Suprapubic skin (tissue), 4 donors: ENCODE results near the gene CALR3. TPM values are rescaled to one million over a fixed set of nuclear protein-coding genes. Genes with fewer than 3 reads are reported as not detected.

Source experiments
- DNase-seq, 2 donors: peaks; one replicate each; pipeline ENCODE4 v3.0.0-alpha.2; 2019; ENCODE audit warnings: low spot score in 2 of 2
- H3K27ac ChIP-seq: fragments of 200-600 bp; sonication (generic); one replicate; pipeline ENCODE4 v1.5.1; 2019
- H3K27me3 ChIP-seq: fragments of 200-600 bp; sonication (generic); one replicate; pipeline ENCODE4 v1.5.1; 2019
- H3K36me3 ChIP-seq: fragments of 200-600 bp; sonication (generic); one replicate; pipeline ENCODE4 v1.5.1; 2019
- H3K4me1 ChIP-seq: fragments of 200-600 bp; sonication (generic); one replicate; pipeline ENCODE4 v1.5.1; 2019
- H3K4me3 ChIP-seq: fragments of 200-600 bp; sonication (generic); one replicate; pipeline ENCODE4 v1.5.1; 2019; ENCODE audit warnings: mild to moderate bottlenecking
- H3K9me3 ChIP-seq: fragments of 200-600 bp; sonication (generic); one replicate; pipeline ENCODE4 v1.5.1; 2019
- CTCF ChIP-seq, 2 donors: fragments of 200-600 bp in 1 of 2; fragments of 450-650 bp in 1 of 2; sonication (generic) in 1 of 2; IDR thresholded peaks; one replicate each; pipeline ENCODE4 v1.5.1; 2016 to 2019; ENCODE audit warnings: antibody characterized with exemption in 2 of 2, mild to moderate bottlenecking in 1 of 2, moderate library complexity in 1 of 2
- EP300 ChIP-seq: sonication (generic); formaldehyde crosslinking; IDR thresholded peaks from one replicate; pipeline ENCODE4 v1.6.1; 2017; ENCODE audit warnings: antibody characterized with exemption
- POLR2A ChIP-seq, 2 donors: fragments of 450-650 bp; IDR thresholded peaks; one replicate each; pipeline ENCODE4 v1.6.1; 2017; ENCODE audit warnings: antibody characterized with exemption in 2 of 2, mild to moderate bottlenecking in 2 of 2, moderate library complexity in 2 of 2
- POLR2AphosphoS5 ChIP-seq, 3 donors: sonication (generic); formaldehyde crosslinking; IDR thresholded peaks; one replicate each; pipeline ENCODE4 v1.6.1; 2017; ENCODE audit warnings: antibody characterized with exemption in 3 of 3
- WGBS: methylation state at CpG from one replicate; pipeline ENCODE4 v1.1.5; 2018; 5-methylcytosine and 5-hydroxymethylcytosine counted together
- total RNA-seq, 4 donors: library from RNA; depleted of rRNA; stranded (reverse); fragments of >200 nt; gene quantifications; one replicate each; pipeline ENCODE4 v1.1.0, GENCODE V29; 2016

Gene CALR3
- total RNA-seq, 4 donors from 2014 or later: not detected

- Histone ChIP-seq H3K27me3 (no peaks in the 10 kb centered on the region), H3K4me1 (peaks cover 49% of the 10 kb centered on the region), H3K4me3 (peak overlapping the region; percentile 90), H3K9me3 (no peaks in the 10 kb centered on the region), H3K27ac (peak overlapping the region; percentile 91), H3K36me3 (peaks cover 16% of the 10 kb centered on the region)
- WGBS: 0% methylated on average over 22 of the region's 29 CpGs
- DNase-seq: no peak
- TF ChIP-seq POLR2A (IDR thresholded peaks at IDR 0.05) (no peak), EP300 (no peak), POLR2AphosphoS5 (IDR thresholded peaks at IDR 0.05) (no peak), CTCF (IDR thresholded peaks at IDR 0.05) (no peak)
Observed at GRCh38 chr19:16541526-16542044, 45.6 kb upstream of the CALR3 start.

DNA sequence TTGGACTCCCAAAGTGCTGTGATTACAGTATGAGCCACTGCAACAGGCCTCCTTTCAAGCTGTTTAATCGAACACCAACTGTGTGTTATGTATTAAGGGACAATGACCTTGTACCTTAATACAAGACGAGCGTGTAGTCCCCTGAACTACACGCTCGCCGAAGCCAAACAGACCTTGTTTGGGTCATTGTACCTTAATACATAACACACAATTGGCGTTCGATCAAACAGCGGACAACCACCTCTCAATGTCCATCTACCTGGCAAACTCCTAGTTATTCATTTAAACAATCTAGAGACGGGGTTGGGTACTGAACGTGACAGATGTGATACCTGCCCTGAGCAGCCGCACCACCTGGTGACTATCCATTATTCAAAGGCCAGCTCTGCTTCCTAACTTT lies 45.0 kb upstream of the CALR3 start:
- Histone ChIP-seq H3K36me3 (peaks cover 21% of the 10 kb centered on the region), H3K27me3 (no peaks in the 10 kb centered on the region), H3K9me3 (no peaks in the 10 kb centered on the region), H3K4me1 (peaks cover 49% of the 10 kb centered on the region), H3K27ac (no peak overlapping the region), H3K4me3 (peak overlapping the region; percentile 90)
- WGBS: 86% methylated on average over 12 of the region's 12 CpGs
- DNase-seq: no peak
- TF ChIP-seq POLR2AphosphoS5 (IDR thresholded peaks at IDR 0.05) (no peak), POLR2A (IDR thresholded peaks at IDR 0.05) (no peak), EP300 (no peak), CTCF (IDR thresholded peaks at IDR 0.05) (no peak)

DNA sequence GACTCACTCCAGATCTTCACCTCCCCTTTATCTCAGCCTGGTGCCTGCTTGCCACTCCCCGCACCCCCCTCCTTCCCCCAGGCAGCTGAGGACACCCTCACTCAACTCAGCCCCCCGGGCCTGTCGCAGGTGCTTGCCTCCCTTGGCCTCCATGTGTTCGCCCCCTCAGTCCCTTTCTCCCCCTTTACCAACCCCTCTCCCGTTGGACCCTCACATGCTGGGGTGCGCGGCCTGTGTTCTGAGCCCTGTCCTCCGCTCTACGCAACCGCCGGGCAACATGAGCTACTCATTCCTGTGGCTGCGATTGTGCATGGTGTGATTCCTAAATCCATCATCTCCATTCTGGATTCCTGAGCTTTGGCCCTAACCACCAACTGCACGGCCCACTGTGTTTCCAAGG lies 41.1 kb upstream of the CALR3 start:
- H3K9me3 ChIP-seq: no peaks in the 10 kb centered on the region
- H3K4me3 ChIP-seq: no peak overlapping the region
- no peak for DNase-seq
- TF ChIP-seq EP300 (no peak), POLR2A (IDR thresholded peaks at IDR 0.05) (no peak), CTCF (IDR thresholded peaks at IDR 0.05) (no peak), POLR2AphosphoS5 (IDR thresholded peaks at IDR 0.05) (no peak)
- H3K4me1 ChIP-seq: peaks cover 33% of the 10 kb centered on the region
- no peaks in the 10 kb centered on the region for H3K27me3 ChIP-seq
- peaks cover 59% of the 10 kb centered on the region for H3K36me3 ChIP-seq
- H3K27ac ChIP-seq: no peak overlapping the region
- WGBS: 90% methylated on average over 13 of the region's 13 CpGs

GRCh38 chr19:16536130-16536529 lies 40.2 kb upstream of the CALR3 start:
- Histone ChIP-seq H3K4me3 (no peak overlapping the region), H3K9me3 (no peaks in the 10 kb centered on the region), H3K27ac (no peak overlapping the region), H3K4me1 (peaks cover 26% of the 10 kb centered on the region), H3K36me3 (peaks cover 69% of the 10 kb centered on the region), H3K27me3 (no peaks in the 10 kb centered on the region)
- WGBS: 99% methylated on average over 9 of the region's 9 CpGs
- DNase-seq: no peak
- TF ChIP-seq CTCF (IDR thresholded peaks at IDR 0.05) (no peak), POLR2AphosphoS5 (IDR thresholded peaks at IDR 0.05) (no peak), EP300 (no peak)

DNA sequence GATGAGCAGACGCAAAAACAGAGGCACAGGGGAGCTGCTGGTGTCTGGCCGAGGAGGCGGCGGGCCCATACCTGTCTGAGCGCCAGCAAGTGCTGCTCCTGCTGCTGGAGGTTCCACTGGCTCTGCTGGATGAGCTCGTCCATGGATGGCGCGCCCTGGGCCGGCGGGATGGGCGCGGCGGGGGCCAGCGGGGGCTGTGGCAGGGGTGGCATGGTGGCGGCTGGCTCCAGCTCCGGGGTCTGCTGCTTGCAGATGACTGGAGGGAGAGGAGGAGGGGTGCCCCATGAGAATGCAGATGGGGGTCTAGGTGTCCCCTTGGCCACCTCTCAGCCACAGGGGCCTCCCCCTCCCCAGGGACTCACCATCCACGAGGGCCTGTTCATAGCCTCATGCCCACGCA lies 39.4 kb upstream of the CALR3 start:
- H3K9me3 ChIP-seq: no peaks in the 10 kb centered on the region
- WGBS: 86% methylated on average over 7 of the region's 18 CpGs
- no peak for DNase-seq
- peaks cover 19% of the 10 kb centered on the region for H3K4me1 ChIP-seq
- H3K36me3 ChIP-seq: peaks cover 76% of the 10 kb centered on the region
- H3K4me3 ChIP-seq: no peak overlapping the region
- TF ChIP-seq POLR2A (IDR thresholded peaks at IDR 0.05): no peak
- TF ChIP-seq POLR2AphosphoS5 (IDR thresholded peaks at IDR 0.05): no peak
- TF ChIP-seq EP300: no peak
- TF ChIP-seq CTCF (IDR thresholded peaks at IDR 0.05): no peak
- H3K27me3 ChIP-seq: no peaks in the 10 kb centered on the region
- no peak overlapping the region for H3K27ac ChIP-seq
